Measurements from ENCODE around the gene IL20RA.
A peak's percentile ranks its signal among the peaks of the same experiment; 100 is the strongest.
"Not testable (repeated sequence)": the region's sequence is repeated elsewhere in the genome, so short reads cannot be mapped to it uniquely, and the experiment has no call there.

Gene IL20RA

GRCh38 chr6:137044366-137045221 is at the start of gene IL20RA:
IL20RA (minus strand) TSS chr6:137044965; CDS start chr6:137044728, 237 bp downstream.
- DNase-seq = peak; percentile 23 to 72 (median 33)

- DNase-seq = no peak
These were observed 48.7 kb upstream of the IL20RA start for GRCh38 chr6:137093183-137094069.

GRCh38 chr6:137092018-137092417 is 47.3 kb upstream of the IL20RA start:
- DNase-seq = no peak

GRCh38 chr6:137089305-137089704 is 44.5 kb upstream of the IL20RA start:
- no peak for DNase-seq

GRCh38 chr6:137087902-137088301 is 43.1 kb upstream of the IL20RA start:
- no peak for DNase-seq

GRCh38 chr6:137086031-137086430 is 41.3 kb upstream of the IL20RA start:
- DNase-seq = no peak

GRCh38 chr6:137084865-137085617 is 40.3 kb upstream of the IL20RA start:
- peak in 2 of 3 donors; percentile 57 to 71 for DNase-seq

GRCh38 chr6:137084090-137084489 is 39.3 kb upstream of the IL20RA start:
- DNase-seq = no peak

GRCh38 chr6:137081997-137082396 is 37.2 kb upstream of the IL20RA start:
- DNase-seq = no peak

- no peak for DNase-seq
These were observed 35.9 kb upstream of the IL20RA start for GRCh38 chr6:137080711-137081110.

GRCh38 chr6:137076277-137077068 is 31.7 kb upstream of the IL20RA start:
- DNase-seq = peak; percentile 84 to 87 (median 87)

GRCh38 chr6:137075790-137076189 is 31.0 kb upstream of the IL20RA start:
- not testable (repeated sequence) for DNase-seq

- DNase-seq = no peak
These were observed 25.5 kb upstream of the IL20RA start for GRCh38 chr6:137070303-137070702.

GRCh38 chr6:137067399-137067798 is 22.6 kb upstream of the IL20RA start:
- DNase-seq = no peak

GRCh38 chr6:137058037-137058436 is 13.3 kb upstream of the IL20RA start:
- no peak for DNase-seq

GRCh38 chr6:137056121-137056880 is 11.5 kb upstream of the IL20RA start:
- DNase-seq = no peak

GRCh38 chr6:137051790-137052472 is 7.2 kb upstream of the IL20RA start:
- no peak for DNase-seq

GRCh38 chr6:137049095-137049494 is 4.3 kb upstream of the IL20RA start:
- DNase-seq = no peak

- DNase-seq = no peak
These were observed 2.2 kb upstream of the IL20RA start for GRCh38 chr6:137046871-137047412.

GRCh38 chr6:137045222-137045789 is 541 bp upstream of the IL20RA start:
- DNase-seq = no peak
